DMS53 treated with DMSO at 0.1 percent for 48 hours (cell line): ENCODE measurements around the gene ITGB6.
A peak's percentile ranks its signal among the peaks of the same experiment; 100 is the strongest.

Experiments
- DNase-seq: peaks from one replicate; lab custom pipeline; 2025; ENCODE audit not compliant: unreplicated experiment; lab: John Stamatoyannopoulos, UW

Gene ITGB6

DNA sequence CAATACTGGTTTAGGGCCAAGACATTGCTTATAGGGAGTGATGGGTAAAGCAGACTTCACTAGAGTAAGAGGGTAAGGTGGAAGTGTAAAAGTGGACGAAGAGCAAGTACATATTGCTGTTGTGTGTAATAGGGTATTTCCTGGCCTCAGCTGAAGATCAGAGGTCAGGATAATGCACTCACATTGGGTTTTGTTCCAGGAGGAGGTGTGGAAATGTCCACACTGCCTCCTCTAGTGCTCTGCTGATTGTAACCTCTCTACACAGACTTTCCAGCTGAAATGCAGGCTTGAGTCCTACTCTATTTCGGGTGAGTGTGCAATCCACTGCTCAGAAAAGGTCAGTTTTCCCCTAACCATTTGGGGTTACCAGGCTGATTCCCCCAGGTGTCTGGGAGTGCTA lies 96.0 kb downstream of the ITGB6 start:
- no peak for DNase-seq

DNA sequence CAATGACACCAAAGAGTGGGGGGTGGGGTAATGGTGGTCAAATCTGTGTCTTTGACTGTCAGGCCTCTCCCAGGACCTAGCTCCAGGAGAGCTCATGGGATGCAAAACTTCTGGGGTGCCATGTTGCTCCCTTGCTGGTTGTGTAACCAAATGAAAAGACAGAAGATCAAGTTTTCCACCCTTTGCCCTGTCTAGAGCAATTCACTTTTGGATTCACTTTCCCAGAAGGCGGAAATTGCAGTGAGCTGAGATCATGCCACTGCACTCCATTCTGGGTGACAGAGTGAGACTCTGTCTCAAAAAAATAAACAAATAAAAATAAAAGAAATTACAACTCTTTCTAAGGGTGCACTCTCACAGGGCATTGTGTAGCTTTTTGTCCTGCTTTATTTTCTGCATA lies 102.7 kb downstream of the ITGB6 start:
- no peak for DNase-seq

DNA sequence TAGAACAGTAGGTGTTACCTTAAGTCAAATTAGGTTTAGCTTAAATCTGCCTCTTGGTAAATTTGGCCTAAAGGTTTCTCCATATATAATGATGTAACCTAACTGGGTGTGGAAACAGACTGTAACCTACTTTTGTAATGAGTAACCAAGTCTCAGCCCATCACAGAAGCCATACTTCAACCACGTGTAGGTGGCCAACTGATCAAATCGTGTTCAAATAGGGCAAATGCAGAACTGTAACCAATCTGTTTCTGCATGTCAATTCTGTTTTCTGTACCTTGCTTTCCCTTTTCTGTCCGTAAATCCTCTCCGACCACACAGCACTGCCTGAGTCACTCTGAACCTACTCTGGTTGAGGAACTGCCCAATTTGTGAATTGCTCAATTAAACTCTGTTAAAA lies 103.7 kb downstream of the ITGB6 start:
- DNase-seq: no peak

DNA sequence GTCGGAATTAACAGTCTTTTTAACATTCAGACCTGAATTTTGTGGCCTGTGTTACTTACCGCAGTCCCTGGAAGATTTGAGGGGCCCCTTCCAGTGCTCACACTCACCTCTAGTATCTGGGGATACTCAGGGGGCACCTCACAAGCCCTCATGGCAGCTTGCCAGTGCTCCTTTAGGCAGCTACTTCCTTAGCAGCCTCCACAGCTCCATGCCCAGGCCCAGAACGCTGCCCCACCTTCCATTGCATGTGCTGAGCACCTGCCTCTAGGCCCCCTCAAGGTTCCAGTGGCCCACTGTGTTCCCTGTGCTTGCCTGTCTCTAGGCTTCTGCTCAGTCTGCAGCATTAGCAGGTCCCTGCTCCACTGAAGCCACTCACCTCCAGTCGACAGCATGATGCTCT lies 107.6 kb downstream of the ITGB6 start:
- DNase-seq: no peak

DNA sequence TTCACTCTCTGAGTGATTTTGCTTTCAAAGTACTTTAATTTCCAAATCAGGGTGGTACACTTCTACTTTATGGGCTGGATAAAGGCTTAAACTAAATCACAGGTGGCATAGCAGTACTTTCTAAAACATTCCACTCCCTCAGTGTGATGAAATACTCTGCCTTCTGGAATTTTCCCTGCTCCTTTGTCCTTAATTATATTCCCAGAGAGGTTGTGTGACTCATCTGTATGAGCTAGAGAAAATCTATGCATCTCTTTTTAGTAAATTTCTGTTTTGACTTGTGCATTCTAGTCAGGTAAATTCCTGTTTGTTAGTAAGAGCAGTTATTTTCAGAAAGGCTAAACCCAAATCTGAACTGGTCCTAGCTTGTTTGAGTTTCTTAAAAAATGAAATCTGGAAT lies 108.7 kb downstream of the ITGB6 start:
- no peak for DNase-seq

DNA sequence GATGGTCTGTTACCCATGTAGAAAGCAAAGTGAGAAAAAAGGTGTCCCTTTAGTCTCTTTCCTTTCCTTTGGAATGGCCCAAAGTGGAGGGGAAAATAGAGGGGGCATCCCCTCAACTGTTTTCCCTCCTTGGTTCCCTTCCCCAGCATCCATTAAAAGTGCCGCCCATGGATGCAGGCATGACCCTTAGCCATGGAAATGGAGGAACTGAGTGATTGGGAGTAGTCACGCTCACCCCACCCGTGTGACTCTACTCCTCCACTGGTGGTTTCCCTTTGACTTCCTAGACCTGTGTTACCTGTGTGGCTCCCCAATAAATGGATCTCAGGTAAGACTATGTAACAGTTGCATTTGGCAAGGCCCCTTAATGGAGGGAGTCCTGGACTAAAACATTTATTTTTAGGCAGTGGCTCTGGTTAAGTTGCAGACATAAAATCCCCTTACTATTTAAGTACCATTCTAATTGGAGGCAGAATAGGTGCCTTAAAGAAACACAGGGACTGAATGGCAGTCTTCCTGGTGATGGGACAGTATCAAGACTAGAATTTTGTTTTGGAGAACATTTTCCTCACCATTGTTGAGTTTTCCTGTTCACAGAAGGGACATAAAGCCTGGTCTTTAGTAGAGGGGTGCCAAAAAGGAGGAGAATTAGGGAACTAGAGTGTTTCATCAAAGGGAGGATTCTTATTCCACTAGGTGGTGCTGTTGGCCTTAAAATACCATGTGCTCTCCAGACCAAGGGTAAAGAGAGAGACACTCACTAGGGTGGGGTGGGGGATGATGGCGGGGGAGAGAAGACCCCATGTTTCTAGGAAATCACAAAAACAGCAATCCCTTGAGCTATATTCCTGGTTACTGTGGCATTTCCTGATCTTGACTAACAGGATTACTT lies 112.0 kb downstream of the ITGB6 start:
- no peak for DNase-seq

DNA sequence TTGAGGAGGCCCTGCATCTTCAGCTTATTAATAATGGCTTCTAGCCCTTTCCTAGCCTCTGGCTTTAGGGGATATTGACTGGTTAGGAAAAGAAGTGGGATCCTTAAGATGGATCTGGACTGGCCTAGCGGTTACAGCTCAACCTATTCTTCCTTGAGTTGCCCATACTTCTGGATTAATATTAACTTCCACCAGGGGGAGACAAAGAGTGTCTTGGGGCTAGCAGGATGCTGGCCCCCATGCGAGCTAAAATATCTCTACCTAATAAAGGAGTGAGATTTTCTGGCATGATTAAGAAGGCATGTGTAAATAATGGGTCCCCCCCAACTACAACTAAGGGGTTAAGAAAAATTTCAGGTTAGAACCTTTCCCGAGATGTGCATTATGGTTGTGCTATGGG lies 114.4 kb downstream of the ITGB6 start:
- DNase-seq: no peak

DNA sequence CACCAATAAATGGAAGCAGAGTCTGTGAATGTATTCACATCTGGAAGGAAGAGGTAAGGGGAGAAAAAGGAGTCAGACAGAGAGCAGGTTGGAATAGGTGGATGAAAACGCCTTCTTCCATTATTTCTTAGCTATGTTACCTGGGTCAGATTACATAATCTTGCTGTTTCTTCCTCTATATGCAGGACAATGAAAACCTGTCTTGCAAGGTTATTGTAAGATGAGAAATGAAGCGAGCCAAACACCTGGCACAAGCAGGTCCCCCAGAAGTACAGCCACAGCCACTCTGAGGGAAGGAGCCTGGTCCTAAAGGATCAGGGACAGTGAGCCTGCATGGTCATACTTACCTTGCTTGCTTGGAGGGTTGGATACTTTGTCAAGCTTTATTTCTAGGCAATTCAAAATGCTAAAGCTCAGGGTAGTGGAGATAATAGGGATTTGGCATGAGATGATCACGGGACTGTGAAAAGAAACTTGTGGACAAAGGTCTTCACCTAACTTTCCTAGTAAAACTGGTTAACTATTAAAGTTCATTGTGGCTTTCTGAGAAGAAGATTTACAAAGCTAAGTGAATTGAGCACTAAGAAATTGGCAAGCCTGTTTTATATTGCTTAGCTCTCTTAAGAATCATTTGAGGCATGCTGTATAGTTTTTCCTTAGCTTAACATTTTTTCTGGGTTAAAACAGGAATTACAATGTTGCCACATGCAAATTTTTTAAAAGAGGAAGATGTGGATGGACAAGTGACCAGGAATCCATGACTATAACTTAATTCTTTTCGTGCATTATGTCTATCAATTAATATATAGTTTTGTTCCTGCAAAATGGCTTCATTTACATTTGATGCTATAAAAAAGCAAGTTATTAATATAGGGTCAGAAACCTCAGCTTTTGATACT lies 121.9 kb downstream of the ITGB6 start:
- DNase-seq: no peak

DNA sequence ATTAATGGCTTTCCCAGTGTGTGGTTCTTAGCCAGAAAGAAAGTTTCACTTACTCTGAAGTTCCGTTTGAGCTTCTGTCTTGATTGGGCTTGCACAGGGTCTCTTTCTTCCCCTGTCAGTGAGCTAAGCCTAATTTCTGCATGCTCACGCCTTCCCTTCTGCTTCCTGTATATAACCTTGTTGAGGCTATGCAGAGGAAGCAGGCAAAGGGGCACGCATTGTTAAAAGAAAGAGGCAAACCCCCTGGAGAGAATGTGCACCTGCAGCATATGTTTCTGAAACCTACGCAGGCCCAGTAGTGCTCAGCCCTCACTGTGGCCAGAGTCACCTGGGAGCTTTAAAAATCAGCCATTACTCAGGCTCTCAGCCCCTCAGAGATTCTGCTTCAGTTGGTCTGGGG lies 123.2 kb downstream of the ITGB6 start:
- DNase-seq: no peak

DNA sequence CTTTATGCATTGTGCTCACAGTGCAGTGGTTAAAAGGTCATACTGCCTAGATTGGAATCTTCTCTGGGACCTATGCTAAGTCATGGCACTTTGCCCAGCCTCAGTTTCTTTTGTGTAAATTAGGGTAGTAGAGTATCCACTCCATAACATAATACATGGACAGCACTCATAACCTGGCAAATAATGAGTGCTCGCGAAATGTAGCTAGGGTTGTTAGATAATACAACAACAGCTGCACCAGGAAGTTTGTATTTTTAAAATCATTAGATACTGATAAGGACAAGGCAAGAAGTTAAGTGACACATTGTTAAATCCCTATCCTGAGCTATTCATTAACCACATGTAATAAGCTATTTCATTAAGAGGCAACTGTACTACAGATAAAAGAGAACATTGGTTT lies 123.8 kb downstream of the ITGB6 start:
- DNase-seq: no peak

DNA sequence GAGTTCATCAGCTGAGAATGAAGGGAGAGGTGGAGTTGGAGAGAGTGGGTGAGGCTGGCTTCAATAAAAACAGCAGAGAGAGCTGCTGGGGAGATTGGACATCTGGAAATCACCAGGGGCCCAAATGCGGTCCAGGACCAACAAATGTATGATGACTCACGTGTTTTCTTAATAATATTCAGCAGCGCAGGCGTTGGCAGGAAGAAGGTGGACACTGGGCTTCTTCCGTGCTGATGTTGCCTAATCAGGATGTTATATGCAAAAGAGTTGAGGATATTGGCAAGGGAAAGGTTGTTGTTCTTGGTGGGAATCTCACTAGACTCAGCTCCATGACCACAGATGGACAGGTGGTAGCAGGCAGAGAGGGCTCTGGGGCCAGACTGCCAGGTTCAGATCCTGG lies 124.9 kb downstream of the ITGB6 start:
- DNase-seq: no peak

DNA sequence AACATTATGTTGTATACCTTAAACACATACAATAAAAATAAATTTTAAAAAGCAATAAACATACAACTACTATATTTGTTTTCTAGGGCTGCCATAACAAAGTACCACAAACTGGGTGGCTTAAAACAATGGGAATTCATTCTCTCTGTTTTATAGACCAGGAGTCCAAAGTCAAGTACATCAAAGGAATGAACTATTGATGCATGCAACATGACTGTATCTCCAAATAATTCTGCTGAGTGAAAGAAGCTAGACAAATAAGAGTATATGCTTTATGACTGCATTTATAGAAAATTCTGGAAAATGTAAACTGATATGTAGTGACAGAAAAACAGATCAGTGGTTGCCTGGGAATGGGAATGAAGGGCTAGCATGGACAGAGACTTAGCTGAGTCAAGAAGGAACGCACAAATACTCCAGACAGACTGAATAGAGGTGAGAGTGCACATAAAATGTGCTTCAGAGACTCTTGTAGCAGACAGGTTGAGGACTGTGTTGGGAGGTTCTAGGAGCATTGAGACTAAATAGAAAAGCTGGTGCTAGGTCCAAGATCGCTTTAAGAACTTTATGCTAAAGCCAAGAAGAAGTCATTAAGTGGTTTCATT lies 126.7 kb downstream of the ITGB6 start:
- DNase-seq: no peak

DNA sequence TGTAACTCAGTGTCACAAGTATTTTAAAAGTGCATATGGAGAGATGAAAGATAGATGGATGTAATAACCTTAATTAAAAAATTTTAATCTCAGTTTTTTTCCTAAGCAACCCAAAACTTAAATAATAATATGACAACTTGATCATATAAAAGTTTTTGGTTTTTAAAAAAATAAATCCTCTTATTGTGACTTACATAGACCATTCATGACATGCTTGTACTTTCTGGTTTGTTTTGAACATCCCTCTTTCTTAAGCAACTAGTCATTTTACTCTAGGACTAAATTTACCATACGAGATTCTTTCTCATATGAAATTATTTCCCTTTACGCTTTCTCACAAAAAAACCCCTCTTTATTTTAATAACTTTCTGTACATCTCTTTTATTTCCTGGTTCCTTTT lies 131.2 kb downstream of the ITGB6 start:
- DNase-seq: no peak

DNA sequence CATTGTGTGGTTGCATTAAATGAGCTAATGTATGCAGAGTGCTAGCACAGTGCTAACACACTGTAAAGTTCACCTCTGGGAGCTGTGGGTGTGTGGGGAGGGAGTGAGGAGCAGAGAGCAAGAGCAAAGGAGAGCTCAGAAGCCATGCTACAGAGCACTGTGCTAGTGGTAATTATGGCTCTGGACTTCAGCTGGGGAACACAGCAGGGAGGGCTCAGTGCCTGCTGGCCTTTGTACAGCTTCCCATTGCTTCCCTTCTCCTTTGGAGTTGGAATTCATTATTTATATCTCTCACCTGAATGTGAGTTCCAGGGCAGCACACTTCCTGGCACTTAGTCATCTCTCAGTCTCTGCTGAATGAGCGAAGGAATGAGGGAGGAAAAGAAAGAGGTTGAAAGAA lies 135.2 kb downstream of the ITGB6 start:
- no peak for DNase-seq

DNA sequence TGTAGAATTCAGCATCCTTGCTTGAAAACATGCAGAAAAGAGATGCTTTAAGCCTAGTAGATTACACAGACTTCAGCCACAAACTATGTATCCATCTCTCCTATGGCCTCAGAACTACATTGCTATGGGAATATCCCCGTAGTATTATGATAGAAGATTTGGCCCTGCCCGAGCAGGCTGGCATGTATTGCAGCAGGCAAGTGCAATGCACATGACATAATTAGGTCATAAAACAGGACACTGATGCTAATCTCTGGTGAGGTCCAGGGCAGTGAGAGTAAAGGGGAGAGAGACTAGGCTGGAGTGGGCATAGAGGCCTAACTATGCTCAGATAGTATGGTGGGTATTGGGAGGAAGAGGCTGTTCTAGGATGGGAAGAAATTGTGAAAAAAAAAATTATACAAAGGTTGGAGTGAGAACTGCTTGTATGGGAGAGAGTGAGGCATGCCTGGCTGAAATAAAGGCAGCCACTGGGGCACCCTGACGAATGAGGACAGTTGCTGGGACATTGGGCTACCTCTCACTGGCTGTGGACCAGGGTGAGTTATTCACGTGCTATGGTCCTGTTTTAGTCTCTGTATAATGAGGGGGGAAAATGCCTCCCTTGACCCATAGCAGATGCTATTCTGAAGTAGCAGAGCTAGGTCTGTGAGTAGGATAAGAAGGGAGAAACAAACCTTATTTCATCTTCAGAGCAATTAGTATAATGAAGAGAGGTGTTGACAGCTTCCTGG lies 136.0 kb downstream of the ITGB6 start:
- no peak for DNase-seq

DNA sequence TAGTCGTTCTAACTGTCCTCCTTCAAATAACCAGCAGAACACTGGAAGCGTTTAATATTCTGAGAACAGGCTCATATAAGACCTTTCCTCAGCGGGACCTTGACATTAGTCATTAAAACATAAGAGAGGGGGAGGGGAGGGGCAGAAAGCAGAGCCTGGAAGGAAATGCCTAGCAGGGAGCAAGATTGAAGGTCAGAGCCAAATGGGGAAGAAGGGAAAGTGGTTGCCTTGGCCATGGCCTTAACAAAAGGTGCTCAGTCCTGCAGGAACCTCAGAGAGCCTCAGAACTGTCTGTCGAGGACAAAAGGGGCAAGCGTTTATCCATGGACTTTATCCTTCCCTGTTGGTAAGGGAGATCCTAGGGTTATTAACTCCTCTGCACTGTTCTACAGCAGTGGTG lies 136.8 kb downstream of the ITGB6 start:
- DNase-seq: no peak

DNA sequence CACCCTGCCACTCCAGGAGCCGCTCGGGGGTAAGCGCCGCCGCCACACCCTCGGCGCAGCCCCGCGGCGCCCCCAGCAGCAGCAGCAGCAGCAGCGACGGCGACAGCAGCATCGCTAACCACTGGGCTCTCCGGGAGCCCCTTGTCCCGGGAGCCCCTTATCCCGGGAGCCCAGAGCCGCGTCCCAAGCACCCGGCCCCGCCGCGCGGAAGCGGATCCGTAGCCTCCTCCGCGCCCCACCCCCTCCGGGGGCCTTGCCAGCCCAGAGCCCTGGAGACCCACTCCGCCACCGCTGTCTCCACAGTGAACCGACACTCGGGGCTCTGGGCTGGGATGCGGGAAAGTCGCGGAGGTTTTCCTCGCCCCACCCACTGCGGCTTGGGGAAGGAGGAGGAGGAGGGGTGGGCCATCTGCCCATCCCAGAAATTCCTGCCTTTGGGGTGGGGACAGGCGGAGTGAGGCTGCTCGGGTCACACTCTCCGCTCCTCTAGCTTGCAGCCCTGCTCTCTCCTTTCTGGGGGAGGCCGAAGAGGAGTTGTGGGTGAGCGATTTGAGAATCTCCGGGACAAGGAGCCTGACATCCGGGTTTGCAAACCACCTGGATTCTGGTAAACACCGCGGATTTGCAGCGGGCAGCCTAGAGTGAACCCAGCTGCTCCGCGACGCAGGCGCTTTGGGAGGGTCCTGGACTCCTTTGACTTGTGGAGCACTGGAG lies 137.6 kb downstream of the ITGB6 start, which contains the start of gene PLA2R1:
TSS of gene PLA2R1 (minus strand) at position 324 of the 714 bp plus-strand sequence. CDS start at position 112, 212 bp downstream.
- DNase-seq: peak; percentile 63

DNA sequence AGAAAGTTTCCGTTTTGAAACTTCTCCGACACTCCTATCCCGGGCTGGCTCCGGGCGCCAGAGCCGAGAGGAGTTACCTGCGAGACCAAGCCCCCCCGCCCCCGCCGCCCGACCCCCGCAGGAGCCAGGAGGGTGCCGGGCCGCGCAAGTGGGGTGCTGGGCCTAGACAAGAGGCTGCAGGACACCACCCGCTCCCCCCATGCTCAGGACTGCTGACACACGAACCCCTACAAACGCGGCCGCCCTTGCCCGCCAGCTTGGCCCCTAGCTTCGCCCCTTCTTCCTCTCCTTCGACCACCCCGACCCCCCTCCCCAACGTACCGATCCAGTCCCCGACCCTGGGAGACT lies 138.2 kb downstream of the ITGB6 start:
- DNase-seq: no peak

DNA sequence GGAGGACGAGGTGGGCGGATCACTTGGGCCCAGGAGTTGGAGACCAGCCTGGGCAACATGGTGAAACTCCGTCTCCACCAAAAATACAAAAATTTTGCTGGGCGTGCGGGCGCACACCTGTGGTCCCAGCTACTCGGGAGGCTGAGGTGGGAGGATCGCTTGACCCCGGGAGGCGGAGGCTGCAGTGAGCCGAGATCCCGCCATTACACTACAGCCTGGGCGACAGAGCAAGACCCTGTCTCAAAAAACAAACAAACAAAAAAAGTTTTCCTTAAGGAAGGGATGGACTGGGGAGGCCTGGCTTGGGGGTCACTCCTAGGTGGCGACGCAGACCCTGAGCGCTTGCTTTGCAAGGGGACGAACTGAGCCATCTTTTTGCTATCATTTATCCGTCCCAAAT lies 138.5 kb downstream of the ITGB6 start:
- no peak for DNase-seq

DNA sequence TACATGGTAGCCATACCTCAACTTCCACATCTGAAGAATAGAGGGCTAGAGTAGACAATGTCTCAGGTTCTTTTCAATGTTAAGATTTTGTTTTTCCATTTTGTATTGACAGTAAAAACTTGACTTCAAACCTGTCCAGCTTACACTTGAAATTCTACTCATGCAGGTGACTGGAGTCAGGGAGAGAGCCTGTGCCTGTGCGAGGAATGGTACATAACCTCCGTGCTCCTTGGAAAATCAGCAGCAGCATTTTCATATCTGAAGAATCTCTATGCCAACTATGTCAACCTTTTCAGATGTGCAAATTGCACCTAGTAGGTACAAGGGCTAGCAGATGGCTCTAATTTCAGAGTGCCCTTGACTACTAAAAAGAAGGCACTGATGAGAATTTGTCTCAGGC lies 139.8 kb downstream of the ITGB6 start:
- no peak for DNase-seq
